Stimulated activated CD4-positive, alpha-beta T cell treated with anti-CD3 and anti-CD28 coated beads, Interleukin-1b, Interleukin-23, amount 100 ng/mL, for 4 hours (primary cell): Measurements from ENCODE around the gene CAPS.
A peak's percentile ranks its signal among the peaks of the same experiment; 100 is the strongest.

ENCODE experiments used
- DNase-seq, 2 donors: peaks; one replicate each; pipeline ENCODE4 v3.0.0-alpha.2; 2020; ENCODE audit warnings: low read depth in 2 of 2

CAPS gene

GRCh38 chr19:5891938-5892771, 21.9 kb upstream of the CAPS start:
- no peak for DNase-seq

GRCh38 chr19:5892772-5893275, 21.2 kb upstream of the CAPS start:
- DNase-seq = no peak

- no peak for DNase-seq
Observed at GRCh38 chr19:5893296-5893903, 20.7 kb upstream of the CAPS start.

GRCh38 chr19:5893907-5894703, 19.9 kb upstream of the CAPS start:
- DNase-seq = no peak

GRCh38 chr19:5894704-5895349, 19.2 kb upstream of the CAPS start:
- DNase-seq = no peak

GRCh38 chr19:5895409-5895808, 18.6 kb upstream of the CAPS start:
- DNase-seq = no peak

- no peak for DNase-seq
Observed at GRCh38 chr19:5895890-5896289, 18.2 kb upstream of the CAPS start.

GRCh38 chr19:5896365-5897076, 17.5 kb upstream of the CAPS start:
- no peak for DNase-seq

- no peak for DNase-seq
Observed at GRCh38 chr19:5897189-5897969, 16.7 kb upstream of the CAPS start.

GRCh38 chr19:5899728-5900526, 14.1 kb upstream of the CAPS start:
- DNase-seq = no peak

GRCh38 chr19:5900976-5901375, 13.1 kb upstream of the CAPS start:
- no peak for DNase-seq

GRCh38 chr19:5903056-5903623, 10.9 kb upstream of the CAPS start:
- peak in 1 of 2 donors; percentile 15 for DNase-seq

- DNase-seq = peak; percentile 96 to 98
Observed at GRCh38 chr19:5903624-5904351, 10.3 kb upstream of the CAPS start, which contains the start of gene NDUFA11. Gene NDUFA11, minus strand, starts transcription at chr19:5903790. Its CDS starts 82 bp downstream, at chr19:5903708.

- DNase-seq = peak; percentile 99
Observed at GRCh38 chr19:5904352-5905113, 9.5 kb upstream of the CAPS start, which contains the start of gene VMAC. Gene VMAC, plus strand, starts transcription at chr19:5904872. Its CDS starts 19 bp downstream, at chr19:5904891.

- DNase-seq = no peak
Observed at GRCh38 chr19:5905114-5905778, 8.8 kb upstream of the CAPS start.

GRCh38 chr19:5907241-5907640, 6.8 kb upstream of the CAPS start:
- DNase-seq = no peak
